ENCODE measurements around the gene OR2A5.

- TF ChIP-seq CTCF (conservative IDR thresholded peaks at IDR 0.05; ENCODE audit: low read length) (no peak), EZH2phosphoT487 (IDR thresholded peaks at IDR 0.05; ENCODE audit: borderline replicate concordance) (no peak)
These were observed 13.4 kb upstream of the OR2A5 start for GRCh38 chr7:144035385-144035784.

All from Loucy (cell line).